Osteoblast (primary cell): ENCODE results near the gene TMEM175. TPM values are rescaled to one million over a fixed set of nuclear protein-coding genes. Genes with fewer than 3 reads are reported as not detected.

ENCODE experiments used
- DNase-seq: peaks from one replicate; pipeline ENCODE4 v3.0.0; 2011; ENCODE audit warnings: low spot score, mixed read lengths; ENCODE audit not compliant: insufficient read length; ENCODE audit errors: missing footprints
- H2AFZ ChIP-seq: 2 replicates; pipeline ENCODE4 v1.6.0; 2011; ENCODE audit warnings: mild to moderate bottlenecking, low read length
- H3K27ac ChIP-seq: 2 replicates; pipeline ENCODE4 v1.5.1; 2011; ENCODE audit warnings: mild to moderate bottlenecking, low read depth, low read length, moderate library complexity
- H3K27me3 ChIP-seq: 2 replicates; pipeline ENCODE4 v1.6.0; 2012; ENCODE audit warnings: mild to moderate bottlenecking, control low read depth, inconsistent platforms, low read length, moderate library complexity; ENCODE audit not compliant: insufficient read depth
- H3K36me3 ChIP-seq: 2 replicates; pipeline ENCODE4 v1.5.1; 2011; ENCODE audit warnings: mild to moderate bottlenecking, low read length, control low read depth, moderate library complexity; ENCODE audit not compliant: insufficient read depth
- H3K4me1 ChIP-seq: 2 replicates; pipeline ENCODE4 v1.5.1; 2011; ENCODE audit warnings: mild to moderate bottlenecking, low read length, control low read depth, moderate library complexity; ENCODE audit not compliant: insufficient read depth
- H3K4me2 ChIP-seq: 2 replicates; pipeline ENCODE4 v1.6.0; 2011; ENCODE audit warnings: mild to moderate bottlenecking, low read length; ENCODE audit not compliant: insufficient read depth
- H3K4me3 ChIP-seq: fragments of 200-600 bp; sonication (generic); 3 replicates; pipeline ENCODE4 v1.5.1; 2012; ENCODE audit warnings: mild to moderate bottlenecking, low read length, inconsistent platforms; ENCODE audit not compliant: insufficient read depth
- H3K79me2 ChIP-seq: 2 replicates; pipeline ENCODE4 v1.6.0; 2012; ENCODE audit warnings: mild to moderate bottlenecking, low read length, control low read depth, inconsistent platforms; ENCODE audit not compliant: insufficient read depth
- H3K9me3 ChIP-seq: 2 replicates; pipeline ENCODE4 v1.5.1; 2011; ENCODE audit warnings: low read depth, low read length, control low read depth
- H4K20me1 ChIP-seq: 2 replicates; pipeline ENCODE4 v1.6.0; 2012; ENCODE audit warnings: mild to moderate bottlenecking, low read length, control low read depth; ENCODE audit not compliant: insufficient read depth
- CTCF ChIP-seq: IDR thresholded peaks from 2 replicates; pipeline ENCODE4 v1.5.1; 2011; ENCODE audit warnings: mild to moderate bottlenecking, low read depth, low read length, moderate library complexity; ENCODE audit errors: extremely low read depth
- total RNA-seq: library from RNA; depleted of rRNA; stranded (reverse); fragments of >200 nt; gene quantifications from 2 replicates; pipeline ENCODE4 v1.2.3, GENCODE V29; 2012

The TMEM175 gene
- total RNA-seq, 1 donor: 13.8 TPM

DNA sequence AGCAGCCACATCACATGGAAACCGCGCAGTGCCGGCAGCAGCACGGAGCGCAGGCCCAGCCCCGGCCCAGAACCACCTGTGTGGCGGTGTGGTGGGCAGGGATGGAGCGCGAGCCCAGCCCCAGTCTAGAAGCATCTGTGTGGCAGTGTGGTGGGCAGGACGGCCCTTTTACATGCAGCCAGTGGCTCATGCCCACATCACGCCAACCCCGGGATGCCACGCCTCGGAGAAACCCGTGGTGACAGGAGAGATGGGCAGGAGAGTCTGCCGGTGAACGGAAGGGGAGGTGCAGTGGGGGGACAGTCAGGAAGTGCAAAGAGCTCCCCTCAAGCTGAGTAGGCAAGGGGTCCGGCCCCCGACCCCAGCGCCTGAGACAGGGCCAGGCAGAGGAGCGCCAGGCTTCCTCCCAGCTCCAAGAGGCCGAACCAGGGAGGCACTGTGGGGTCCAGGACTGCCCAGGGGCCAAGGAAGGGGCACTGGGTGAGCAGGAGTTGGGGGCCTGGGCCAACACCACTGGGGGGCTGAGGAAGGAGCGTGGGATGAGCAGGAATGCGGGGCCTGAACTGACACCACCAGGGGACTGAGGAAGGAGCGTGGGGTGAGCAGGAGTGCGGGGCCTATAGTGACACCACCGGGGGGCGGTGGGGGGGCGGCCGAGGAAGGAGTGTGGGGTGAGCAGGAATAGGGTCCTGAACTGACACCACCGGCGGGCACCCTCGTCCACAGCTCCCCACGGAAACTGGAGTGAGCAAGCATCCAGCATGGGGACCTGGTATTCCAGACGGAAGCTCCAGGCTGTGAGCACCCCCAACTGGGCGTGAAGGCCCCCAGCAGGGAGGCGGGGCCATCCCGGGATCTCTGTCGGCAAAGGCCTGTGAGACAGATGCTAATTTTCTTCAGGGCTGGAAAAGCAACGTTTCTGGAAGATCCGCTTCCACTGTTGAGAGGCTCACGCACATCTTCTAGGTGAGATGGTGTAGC, 28.9 kb upstream of the TMEM175 start:
- Histone ChIP-seq H3K79me2 (peaks cover 68% of the 10 kb centered on the region), H3K4me1 (no peaks in the 10 kb centered on the region), H3K27me3 (no peaks in the 10 kb centered on the region), H3K36me3 (peaks cover 14% of the 10 kb centered on the region), H3K27ac (no peak overlapping the region), H3K9me3 (no peaks in the 10 kb centered on the region), H3K4me3 (no peak overlapping the region), H2AFZ (no peak overlapping the region), H3K4me2 (no peak overlapping the region), H4K20me1 (peaks cover 27% of the 10 kb centered on the region)
- no peak for DNase-seq
- TF ChIP-seq CTCF: no peak

- Histone ChIP-seq H3K4me1 (no peaks in the 10 kb centered on the region), H4K20me1 (peaks cover 23% of the 10 kb centered on the region), H3K79me2 (peaks cover 67% of the 10 kb centered on the region), H3K9me3 (no peaks in the 10 kb centered on the region), H3K36me3 (peaks cover 9% of the 10 kb centered on the region), H3K4me2 (no peak overlapping the region), H2AFZ (no peak overlapping the region), H3K27me3 (no peaks in the 10 kb centered on the region), H3K27ac (no peak overlapping the region), H3K4me3 (no peak overlapping the region)
- TF ChIP-seq CTCF: no peak
- no peak for DNase-seq
These were observed 26.5 kb upstream of the TMEM175 start for GRCh38 chr4:905485-906338.

DNA sequence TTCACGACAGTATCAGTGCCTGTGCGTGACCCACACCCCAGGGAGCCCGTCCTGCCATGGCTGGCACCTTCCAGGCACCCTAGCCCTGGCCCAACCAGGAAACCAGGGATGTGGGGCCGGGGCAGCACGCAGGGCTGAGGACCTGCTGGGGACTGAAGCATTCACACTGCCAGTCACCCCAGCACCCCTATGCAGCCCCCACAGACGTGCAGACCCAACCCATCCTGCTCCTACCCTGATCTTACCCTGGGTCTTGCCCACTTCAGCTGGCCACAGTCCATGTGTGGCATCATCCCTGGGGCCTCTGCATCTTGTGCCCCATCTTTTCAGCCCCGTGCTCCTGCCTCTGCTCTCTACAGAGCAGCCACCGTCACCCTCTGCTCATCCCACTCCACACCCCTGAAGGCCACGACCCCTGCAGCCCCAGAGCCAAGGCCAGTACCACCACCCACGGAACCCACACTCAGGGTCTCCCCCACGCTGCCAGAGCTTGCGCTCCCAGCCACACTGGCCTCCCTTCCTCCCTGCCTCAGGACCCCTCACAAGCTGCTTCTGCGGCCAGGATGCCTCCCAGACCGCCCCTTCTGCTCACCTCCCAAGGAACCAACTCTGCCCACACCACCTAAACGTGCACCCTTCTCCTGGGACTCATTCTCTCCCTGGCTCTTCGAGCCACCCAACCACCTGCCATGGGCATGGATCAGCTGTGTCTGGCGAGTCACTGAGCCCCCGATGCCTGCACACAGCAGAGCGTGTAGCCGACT, 25.7 kb upstream of the TMEM175 start:
- H3K4me1 ChIP-seq: no peaks in the 10 kb centered on the region
- no peak overlapping the region for H3K4me2 ChIP-seq
- no peak for DNase-seq
- peaks cover 16% of the 10 kb centered on the region for H4K20me1 ChIP-seq
- no peaks in the 10 kb centered on the region for H3K9me3 ChIP-seq
- peaks cover 68% of the 10 kb centered on the region for H3K79me2 ChIP-seq
- no peak overlapping the region for H3K27ac ChIP-seq
- TF ChIP-seq CTCF: no peak
- no peaks in the 10 kb centered on the region for H3K27me3 ChIP-seq
- no peak overlapping the region for H3K4me3 ChIP-seq
- H3K36me3 ChIP-seq: peaks cover 8% of the 10 kb centered on the region
- no peak overlapping the region for H2AFZ ChIP-seq
